Measurements from ENCODE around the gene ATXN7L1. TPM values are rescaled to one million over a fixed set of nuclear protein-coding genes. Genes with fewer than 3 reads are reported as not detected.

ATXN7L1 gene
- total and polyA plus RNA-seq, 8 donors = 2.3 to 9.3 (median 5.0) TPM

DNA sequence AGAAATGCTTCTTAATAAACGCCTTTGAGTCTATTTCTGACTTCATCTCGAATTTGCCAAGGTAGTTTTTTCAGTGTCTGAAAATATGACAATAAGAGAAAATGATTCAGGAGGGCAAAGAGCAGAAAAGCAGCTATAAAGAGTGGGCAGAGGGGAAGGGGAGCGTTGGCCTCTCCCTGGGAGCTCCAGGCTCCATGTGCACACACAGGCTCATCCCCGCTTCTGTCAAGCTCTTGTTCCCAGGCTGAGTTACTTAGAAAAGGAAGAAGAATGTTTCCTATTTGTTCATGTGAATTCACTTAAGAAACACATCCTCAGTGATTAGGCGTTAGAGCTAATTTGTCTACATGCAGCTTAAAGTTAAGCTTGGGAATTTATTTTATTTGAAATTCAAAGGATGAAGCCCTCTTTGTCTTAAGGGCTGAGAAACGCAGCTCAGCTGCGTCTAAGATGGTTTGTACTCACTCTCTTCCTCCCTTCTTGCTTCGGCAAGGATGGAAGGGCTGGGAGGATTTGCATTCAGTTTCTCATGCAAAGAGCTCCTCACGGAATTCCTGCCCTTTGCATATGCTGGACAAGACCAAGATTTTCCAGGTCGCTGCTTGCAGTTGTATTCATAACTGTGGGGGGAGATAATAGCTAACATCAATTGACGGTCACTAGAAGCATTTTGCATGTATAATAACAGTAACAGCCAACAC is 29.0 kb upstream of the ATXN7L1 start:
- Histone ChIP-seq H3K9me3 (no peaks in the 10 kb centered on the region), H3K4me1 (no peaks in the 10 kb centered on the region), H3K36me3 (no peaks in the 10 kb centered on the region), H3K27me3 (no peaks in the 10 kb centered on the region), H3K27ac (no peak overlapping the region), H3K4me3 (no peak overlapping the region)
- intact Hi-C loops (cut with DNase I) = no loop called here
- no peak for ATAC-seq
- DNase-seq = no peak
- 86 to 87% methylated on average over 11 of the region's 11 CpGs for WGBS, 2 donors
- FAIRE-seq = no peak
- TF ChIP-seq, protein P1, sequence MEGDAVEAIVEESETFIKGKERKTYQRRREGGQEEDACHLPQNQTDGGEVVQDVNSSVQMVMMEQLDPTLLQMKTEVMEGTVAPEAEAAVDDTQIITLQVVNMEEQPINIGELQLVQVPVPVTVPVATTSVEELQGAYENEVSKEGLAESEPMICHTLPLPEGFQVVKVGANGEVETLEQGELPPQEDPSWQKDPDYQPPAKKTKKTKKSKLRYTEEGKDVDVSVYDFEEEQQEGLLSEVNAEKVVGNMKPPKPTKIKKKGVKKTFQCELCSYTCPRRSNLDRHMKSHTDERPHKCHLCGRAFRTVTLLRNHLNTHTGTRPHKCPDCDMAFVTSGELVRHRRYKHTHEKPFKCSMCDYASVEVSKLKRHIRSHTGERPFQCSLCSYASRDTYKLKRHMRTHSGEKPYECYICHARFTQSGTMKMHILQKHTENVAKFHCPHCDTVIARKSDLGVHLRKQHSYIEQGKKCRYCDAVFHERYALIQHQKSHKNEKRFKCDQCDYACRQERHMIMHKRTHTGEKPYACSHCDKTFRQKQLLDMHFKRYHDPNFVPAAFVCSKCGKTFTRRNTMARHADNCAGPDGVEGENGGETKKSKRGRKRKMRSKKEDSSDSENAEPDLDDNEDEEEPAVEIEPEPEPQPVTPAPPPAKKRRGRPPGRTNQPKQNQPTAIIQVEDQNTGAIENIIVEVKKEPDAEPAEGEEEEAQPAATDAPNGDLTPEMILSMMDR (IDR thresholded peaks at IDR 0.05) = no peak

DNA sequence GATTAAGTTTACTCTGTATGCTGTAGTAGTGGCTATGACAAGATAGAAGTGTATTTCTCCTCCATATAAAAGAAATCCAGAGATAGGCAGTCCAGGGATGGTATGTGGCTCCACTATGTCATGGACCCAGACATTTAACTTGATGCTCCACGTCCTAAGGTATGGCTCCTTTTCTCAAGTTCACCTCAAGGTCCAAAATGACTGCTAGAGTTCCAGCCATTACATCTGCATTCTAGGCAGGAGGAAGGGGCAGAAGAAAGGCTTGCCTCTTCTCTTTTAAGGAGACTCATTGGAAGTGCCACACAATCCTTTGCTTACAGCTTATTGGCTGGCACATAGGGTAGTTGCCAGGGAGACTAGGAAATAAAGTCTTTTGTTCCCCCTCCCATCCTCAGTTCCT is 27.7 kb upstream of the ATXN7L1 start:
- Histone ChIP-seq H3K9me3 (no peaks in the 10 kb centered on the region), H3K4me1 (no peaks in the 10 kb centered on the region), H3K27me3 (no peaks in the 10 kb centered on the region), H3K4me3 (no peak overlapping the region), H3K27ac (no peak overlapping the region), H3K36me3 (no peaks in the 10 kb centered on the region)
- 92 to 100% methylated on average over 1 of the region's 1 CpG for WGBS, 2 donors
- ATAC-seq (no peak), FAIRE-seq (no peak), DNase-seq (no peak)
- TF ChIP-seq, protein P1 (IDR thresholded peaks at IDR 0.05) = no peak
- intact Hi-C loops (cut with DNase I) = no loop called here

DNA sequence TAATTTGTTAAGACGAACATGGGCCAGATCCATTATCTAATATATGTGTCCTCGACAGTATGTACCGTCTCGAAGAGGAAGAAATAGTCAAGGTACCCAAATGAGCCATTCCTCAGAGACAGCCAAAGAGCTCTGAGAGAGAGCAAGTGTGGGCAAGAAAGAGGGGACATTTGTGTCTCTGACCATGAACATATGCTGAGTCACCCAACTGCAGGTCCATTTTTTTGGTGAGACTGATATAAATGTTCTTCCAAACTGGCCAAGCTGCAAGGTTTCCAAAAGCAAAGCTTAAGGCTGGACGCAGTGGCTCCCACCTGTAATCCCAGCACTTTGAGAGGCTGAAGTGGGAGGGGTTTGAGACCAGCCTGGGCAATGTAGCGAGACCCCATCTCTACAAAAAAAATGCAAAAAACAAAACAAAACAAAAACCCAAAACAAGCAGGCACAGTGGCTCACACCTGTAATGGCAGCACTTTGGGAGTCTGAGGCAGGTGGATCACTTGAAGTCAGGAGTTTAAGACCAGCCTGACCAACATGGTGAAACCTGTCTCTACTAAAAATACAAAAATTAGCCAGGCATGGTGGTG is 26.0 kb upstream of the ATXN7L1 start:
- TF ChIP-seq, protein P1 (IDR thresholded peaks at IDR 0.05) = no peak
- 97 to 98% methylated on average over 6 of the region's 6 CpGs for WGBS, 2 donors
- Histone ChIP-seq H3K9me3 (no peaks in the 10 kb centered on the region), H3K36me3 (no peaks in the 10 kb centered on the region), H3K27me3 (no peaks in the 10 kb centered on the region), H3K27ac (no peak overlapping the region), H3K4me1 (no peaks in the 10 kb centered on the region), H3K4me3 (no peak overlapping the region)
- ATAC-seq (no peak), DNase-seq (no peak), FAIRE-seq (no peak)
- intact Hi-C loops (cut with DNase I) = no loop called here

DNA sequence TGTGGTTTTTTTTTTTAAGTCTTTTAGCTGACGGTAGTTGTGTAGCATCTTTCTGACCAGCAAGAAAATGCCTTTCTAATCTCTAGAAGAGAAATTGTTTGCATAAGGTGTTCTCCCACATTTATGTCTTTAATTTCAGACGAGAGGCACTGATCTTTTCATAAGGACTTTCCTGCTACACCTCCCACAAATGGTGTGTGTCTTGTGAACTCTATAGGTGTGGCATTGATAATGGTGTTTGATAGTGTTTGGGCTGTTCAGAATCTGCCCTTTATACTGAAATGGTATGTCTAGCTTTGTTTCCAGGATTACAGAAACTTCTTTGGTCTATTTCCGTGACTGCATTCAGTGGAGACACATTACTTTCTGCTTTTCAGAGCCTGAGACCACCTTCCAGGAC is 21.6 kb upstream of the ATXN7L1 start:
- ATAC-seq (no peak), FAIRE-seq (no peak), DNase-seq (no peak)
- Histone ChIP-seq H3K9me3 (no peaks in the 10 kb centered on the region), H3K4me1 (no peaks in the 10 kb centered on the region), H3K36me3 (no peaks in the 10 kb centered on the region), H3K27me3 (no peaks in the 10 kb centered on the region), H3K27ac (no peak overlapping the region), H3K4me3 (no peak overlapping the region)
- intact Hi-C loops (cut with DNase I) = no loop called here
- TF ChIP-seq, protein P1 (IDR thresholded peaks at IDR 0.05) = no peak
- 84 to 91% methylated on average over 3 of the region's 3 CpGs for WGBS, 2 donors

DNA sequence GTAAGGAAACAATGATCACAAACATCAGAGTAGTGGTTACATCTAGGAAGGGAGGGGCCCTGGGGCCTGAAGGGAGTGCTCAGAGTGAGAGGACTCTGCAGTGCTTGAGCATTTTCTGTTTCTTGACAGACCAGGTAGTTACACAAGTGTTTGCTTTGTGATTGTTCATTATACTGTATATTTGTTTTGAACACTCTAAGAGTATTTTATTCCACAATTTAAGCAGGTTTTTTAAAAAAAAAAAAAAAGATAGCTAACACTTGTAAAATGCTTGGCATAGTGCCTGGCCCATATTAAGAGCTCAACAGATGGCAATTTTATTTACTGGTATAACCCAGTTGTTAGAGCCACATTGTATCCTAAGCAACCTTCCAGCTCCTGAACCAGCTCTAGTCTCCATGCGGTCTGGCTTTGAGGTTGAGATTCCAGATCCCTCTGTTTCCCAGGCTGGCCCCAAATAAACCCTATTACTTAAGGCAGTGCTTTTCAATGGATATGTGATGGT is 20.1 kb upstream of the ATXN7L1 start:
- H3K4me1 ChIP-seq = no peaks in the 10 kb centered on the region
- no peak overlapping the region for H3K4me3 ChIP-seq
- H3K27me3 ChIP-seq = no peaks in the 10 kb centered on the region
- TF ChIP-seq, protein P1 (IDR thresholded peaks at IDR 0.05) = no peak
- H3K36me3 ChIP-seq = no peaks in the 10 kb centered on the region
- ATAC-seq (peak in 3 of 4 donors; percentile 42 to 81 (median 80)), DNase-seq (no peak), FAIRE-seq (peak; percentile 17)
- H3K9me3 ChIP-seq = no peaks in the 10 kb centered on the region
- intact Hi-C loops (cut with DNase I) = no loop called here
- no peak overlapping the region for H3K27ac ChIP-seq
- WGBS, 2 donors = 52 to 68% methylated on average over 1 of the region's 1 CpG
